HEK293 (cell line): ENCODE measurements around the gene OGDHL.

ENCODE experiments used
- CTCF ChIP-seq: fragments of 450-650 bp; formaldehyde crosslinking; IDR thresholded peaks from 2 replicates; pipeline ENCODE4 v1.5.1; 2016; ENCODE audit warnings: missing biosample characterization, missing genetic modification characterization
- YY1 ChIP-seq: fragments of 450-650 bp; formaldehyde crosslinking; IDR thresholded peaks from 2 replicates; pipeline ENCODE4 v1.5.1; 2018; ENCODE audit warnings: missing biosample characterization, missing genetic modification characterization
- ZBTB11 ChIP-seq: fragments of 450-650 bp; formaldehyde crosslinking; conservative IDR thresholded peaks from 2 replicates; pipeline ENCODE4 v1.5.1; 2016; ENCODE audit warnings: low read depth, missing biosample characterization, missing genetic modification characterization
- ZNF175 ChIP-seq: fragments of 450-650 bp; formaldehyde crosslinking; IDR thresholded peaks from 2 replicates; pipeline ENCODE4 v1.5.1; 2016; ENCODE audit warnings: missing biosample characterization, missing genetic modification characterization
- ZNF211 ChIP-seq: fragments of 450-650 bp; formaldehyde crosslinking; IDR thresholded peaks from 2 replicates; pipeline ENCODE4 v1.5.1; 2016; ENCODE audit warnings: low read depth, missing biosample characterization, missing genetic modification characterization
- ZNF24 ChIP-seq: fragments of 450-650 bp; formaldehyde crosslinking; IDR thresholded peaks from 2 replicates; pipeline ENCODE4 v1.5.1; 2016; ENCODE audit warnings: missing biosample characterization, missing genetic modification characterization
- ZNF837 ChIP-seq: fragments of 450-650 bp; formaldehyde crosslinking; IDR thresholded peaks from 2 replicates; pipeline ENCODE4 v1.5.1; 2016; ENCODE audit warnings: missing biosample characterization, missing genetic modification characterization
- ZSCAN30 ChIP-seq: fragments of 450-650 bp; IDR thresholded peaks from 2 replicates; pipeline ENCODE4 v1.5.1; 2018; ENCODE audit warnings: missing biosample characterization, mild to moderate bottlenecking, missing genetic modification characterization, moderate library complexity

- no peak for TF ChIP-seq ZBTB11
- TF ChIP-seq CTCF, result no peak
- TF ChIP-seq ZNF837 (tag by site-specific recombination), result no peak
- TF ChIP-seq ZNF175 (tag by site-specific recombination), result no peak
- no peak for TF ChIP-seq ZSCAN30 (tag by site-specific recombination)
- TF ChIP-seq YY1 (tag by site-specific recombination), result no peak
- no peak for TF ChIP-seq ZNF211 (tag by site-specific recombination)
- TF ChIP-seq ZNF24 (tag by site-specific recombination), result no peak
Observed at GRCh38 chr10:49769692-49770091, 7.6 kb upstream of the OGDHL start.
